ENCODE data around the gene SERINC5. TPM values are rescaled to one million over a fixed set of nuclear protein-coding genes. Genes with fewer than 3 reads are reported as not detected.

The SERINC5 gene
- total RNA-seq, 2 donors from 2014 or later = 134 to 183 TPM

DNA sequence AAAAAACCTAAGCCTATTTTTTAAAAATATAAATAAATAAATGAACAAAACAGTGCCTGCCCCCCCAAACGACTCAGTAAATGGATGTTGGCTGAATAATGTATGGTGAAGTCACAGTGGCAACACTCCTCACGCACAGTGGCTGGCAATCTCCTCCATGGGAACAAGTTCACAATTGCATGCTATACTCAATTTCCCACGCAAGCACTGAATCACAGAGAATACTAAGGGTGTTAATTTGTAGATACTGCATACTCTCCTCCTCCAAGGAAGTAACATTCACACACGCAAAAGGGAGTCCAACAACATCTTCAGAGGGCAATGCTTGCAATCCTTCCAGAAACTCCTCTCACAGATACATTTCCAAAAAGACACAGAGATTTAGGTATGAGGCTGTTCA, 47.5 kb downstream of the SERINC5 start:
- Mint-ChIP-seq H3K9me3 (no peaks in the 10 kb centered on the region), H3K27me3 (ENCODE audit: insufficient read depth) (no peaks in the 10 kb centered on the region), H3K36me3 (ENCODE audit: low read depth) (peaks cover 12% of the 10 kb centered on the region), H3K4me3 (no peak overlapping the region), H3K27ac (peak overlapping the region; percentile 50), H3K4me1 (peaks cover 76% of the 10 kb centered on the region)
- H3K4me1 ChIP-seq (ENCODE audit: control insufficient read depth, insufficient read depth, low read length) = peaks cover 37% of the 10 kb centered on the region
- H3K36me3 ChIP-seq (ENCODE audit: control insufficient read depth, insufficient read depth, low read length) = peaks cover 25% of the 10 kb centered on the region
- H3K27me3 ChIP-seq (ENCODE audit: control insufficient read depth, insufficient read depth, low read length, poor library complexity, severe bottlenecking) = no peaks in the 10 kb centered on the region
- H3K9me3 ChIP-seq (ENCODE audit: control insufficient read depth, low read length) = no peaks in the 10 kb centered on the region
- TF ChIP-seq, protein P1, sequence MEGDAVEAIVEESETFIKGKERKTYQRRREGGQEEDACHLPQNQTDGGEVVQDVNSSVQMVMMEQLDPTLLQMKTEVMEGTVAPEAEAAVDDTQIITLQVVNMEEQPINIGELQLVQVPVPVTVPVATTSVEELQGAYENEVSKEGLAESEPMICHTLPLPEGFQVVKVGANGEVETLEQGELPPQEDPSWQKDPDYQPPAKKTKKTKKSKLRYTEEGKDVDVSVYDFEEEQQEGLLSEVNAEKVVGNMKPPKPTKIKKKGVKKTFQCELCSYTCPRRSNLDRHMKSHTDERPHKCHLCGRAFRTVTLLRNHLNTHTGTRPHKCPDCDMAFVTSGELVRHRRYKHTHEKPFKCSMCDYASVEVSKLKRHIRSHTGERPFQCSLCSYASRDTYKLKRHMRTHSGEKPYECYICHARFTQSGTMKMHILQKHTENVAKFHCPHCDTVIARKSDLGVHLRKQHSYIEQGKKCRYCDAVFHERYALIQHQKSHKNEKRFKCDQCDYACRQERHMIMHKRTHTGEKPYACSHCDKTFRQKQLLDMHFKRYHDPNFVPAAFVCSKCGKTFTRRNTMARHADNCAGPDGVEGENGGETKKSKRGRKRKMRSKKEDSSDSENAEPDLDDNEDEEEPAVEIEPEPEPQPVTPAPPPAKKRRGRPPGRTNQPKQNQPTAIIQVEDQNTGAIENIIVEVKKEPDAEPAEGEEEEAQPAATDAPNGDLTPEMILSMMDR (conservative IDR thresholded peaks at IDR 0.05) = no peak
- no peak overlapping the region for H3K27ac ChIP-seq (ENCODE audit: low read depth, low read length)
- no peak for DNase-seq
- WGBS, 2 experiments (ENCODE audit: insufficient coverage in 1 of 2, insufficient read length in 1 of 2) = 93 to 100% methylated on average over 1 to 4 of the region's 4 CpGs
- no peak overlapping the region for H3K4me3 ChIP-seq (ENCODE audit: low read length)
- no peak overlapping the region for H3K9ac ChIP-seq (ENCODE audit: extremely low read depth, low read length, poor library complexity, severe bottlenecking)

DNA sequence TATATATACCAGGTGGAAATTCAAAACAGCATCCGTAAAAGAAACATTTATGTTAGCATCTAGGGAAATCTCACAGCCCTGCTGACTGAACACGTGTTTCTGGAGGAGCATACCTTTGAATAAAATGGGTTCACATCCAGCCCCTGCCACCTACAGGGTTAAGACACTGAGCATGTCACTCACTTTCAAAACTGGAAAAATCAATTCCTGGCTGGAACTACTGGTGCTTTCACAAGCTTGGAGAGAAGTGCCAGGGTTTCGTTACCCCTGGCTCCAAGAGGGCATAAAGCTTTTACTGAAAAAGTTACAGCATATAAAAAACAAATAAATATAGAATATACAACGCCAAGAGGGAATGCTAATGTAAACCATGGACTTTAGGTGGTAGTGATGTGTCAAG, 48.0 kb downstream of the SERINC5 start:
- peaks cover 13% of the 10 kb centered on the region for H3K36me3 Mint-ChIP-seq (ENCODE audit: low read depth)
- TF ChIP-seq, protein P1 (conservative IDR thresholded peaks at IDR 0.05) = no peak
- Histone ChIP-seq H3K27ac (ENCODE audit: low read depth, low read length) (no peak overlapping the region), H3K9me3 (ENCODE audit: control insufficient read depth, low read length) (no peaks in the 10 kb centered on the region), H3K36me3 (ENCODE audit: control insufficient read depth, insufficient read depth, low read length) (peaks cover 26% of the 10 kb centered on the region), H3K4me1 (ENCODE audit: control insufficient read depth, insufficient read depth, low read length) (peaks cover 37% of the 10 kb centered on the region), H3K4me3 (ENCODE audit: low read length) (peak overlapping the region; percentile 3), H3K9ac (ENCODE audit: extremely low read depth, low read length, poor library complexity, severe bottlenecking) (no peak overlapping the region), H3K27me3 (ENCODE audit: control insufficient read depth, insufficient read depth, low read length, poor library complexity, severe bottlenecking) (no peaks in the 10 kb centered on the region)
- H3K4me3 Mint-ChIP-seq = no peak overlapping the region
- DNase-seq = no peak
- H3K27me3 Mint-ChIP-seq (ENCODE audit: insufficient read depth) = no peaks in the 10 kb centered on the region
- no peaks in the 10 kb centered on the region for H3K9me3 Mint-ChIP-seq
- 95 to 100% methylated on average over 2 to 4 of the region's 4 CpGs for WGBS, 2 experiments (ENCODE audit: insufficient coverage in 1 of 2, insufficient read length in 1 of 2)
- peaks cover 76% of the 10 kb centered on the region for H3K4me1 Mint-ChIP-seq
- no peak overlapping the region for H3K27ac Mint-ChIP-seq

DNA sequence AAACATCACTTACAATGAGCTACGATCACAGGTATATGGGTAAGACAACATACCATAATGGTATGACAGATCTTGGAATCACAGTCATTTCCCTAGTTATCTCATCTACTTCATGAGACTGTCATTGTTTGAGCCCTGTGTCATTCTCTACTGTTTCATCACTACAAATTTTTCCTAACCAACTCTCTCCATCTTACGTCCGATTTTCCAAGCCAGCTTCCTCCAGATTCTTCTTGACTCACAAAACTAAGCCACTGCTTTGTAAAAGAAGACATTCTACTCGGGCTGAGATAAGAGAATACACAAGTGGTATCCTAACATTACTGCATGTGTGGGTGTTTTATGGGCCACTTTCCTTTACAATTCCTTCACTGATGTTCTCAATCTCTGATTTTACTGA, 49.6 kb downstream of the SERINC5 start:
- no peaks in the 10 kb centered on the region for H3K9me3 ChIP-seq (ENCODE audit: control insufficient read depth, low read length)
- Mint-ChIP-seq H3K4me3 (no peak overlapping the region), H3K27ac (peak overlapping the region; percentile 82), H3K27me3 (ENCODE audit: insufficient read depth) (no peaks in the 10 kb centered on the region), H3K4me1 (peaks cover 66% of the 10 kb centered on the region), H3K36me3 (ENCODE audit: low read depth) (peaks cover 29% of the 10 kb centered on the region), H3K9me3 (no peaks in the 10 kb centered on the region)
- H3K4me1 ChIP-seq (ENCODE audit: control insufficient read depth, insufficient read depth, low read length) = peaks cover 27% of the 10 kb centered on the region
- no peak overlapping the region for H3K27ac ChIP-seq (ENCODE audit: low read depth, low read length)
- 94% methylated on average over 4 of the region's 4 CpGs; no CpG with 5 or more reads in 1 of the 2 experiments for WGBS, 2 experiments (ENCODE audit: insufficient coverage in 1 of 2, insufficient read length in 1 of 2)
- TF ChIP-seq, protein P1 (conservative IDR thresholded peaks at IDR 0.05) = no peak
- no peaks in the 10 kb centered on the region for H3K27me3 ChIP-seq (ENCODE audit: control insufficient read depth, insufficient read depth, low read length, poor library complexity, severe bottlenecking)
- peaks cover 42% of the 10 kb centered on the region for H3K36me3 ChIP-seq (ENCODE audit: control insufficient read depth, insufficient read depth, low read length)
- H3K4me3 ChIP-seq (ENCODE audit: low read length) = no peak overlapping the region
- H3K9ac ChIP-seq (ENCODE audit: extremely low read depth, low read length, poor library complexity, severe bottlenecking) = no peak overlapping the region
- DNase-seq = no peak

Data from endodermal cell (in vitro differentiated cells).